HS-27A (cell line): ENCODE results near the gene PLCH2.

Source experiments
- DNase-seq: peaks from one replicate; pipeline ENCODE4 v3.0.0-alpha.2; 2012; ENCODE audit warnings: low read depth, missing footprints

The PLCH2 gene

DNA sequence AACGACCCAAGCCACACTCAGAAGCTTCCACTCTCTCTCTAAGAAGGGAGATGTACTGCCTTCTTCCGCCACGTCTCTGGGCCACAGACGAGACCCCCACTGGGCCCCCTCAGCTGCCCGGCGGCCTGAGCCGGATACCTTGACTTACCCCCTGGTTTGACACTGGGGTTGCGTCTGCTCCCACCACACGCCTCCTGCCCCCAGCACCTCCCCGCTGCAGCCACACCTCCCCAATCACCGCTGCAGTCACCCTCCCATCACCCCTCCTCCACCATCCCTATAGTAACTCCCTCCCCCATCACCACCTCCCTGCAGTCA, 39.6 kb downstream of the PLCH2 start:
- DNase-seq = no peak

DNA sequence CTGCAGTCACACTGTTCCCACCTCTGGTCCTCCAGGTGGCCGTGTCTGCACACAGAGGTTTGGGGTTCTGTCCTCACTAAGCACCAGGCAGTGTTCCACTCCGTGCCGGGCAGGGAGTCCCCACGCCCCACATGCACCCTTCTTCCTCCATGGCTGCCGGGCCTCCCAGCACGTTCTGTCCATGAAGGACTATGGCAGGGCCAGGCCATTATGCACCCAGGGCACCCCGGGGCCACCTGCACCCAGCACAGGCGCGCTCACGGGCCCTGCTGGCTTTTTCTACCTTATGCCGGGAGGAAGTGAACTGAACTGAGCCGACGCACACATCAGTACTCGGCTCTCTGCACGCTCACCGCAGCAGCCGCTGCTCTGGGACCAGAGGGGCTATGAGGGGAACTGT, 40.0 kb downstream of the PLCH2 start:
- DNase-seq = no peak

DNA sequence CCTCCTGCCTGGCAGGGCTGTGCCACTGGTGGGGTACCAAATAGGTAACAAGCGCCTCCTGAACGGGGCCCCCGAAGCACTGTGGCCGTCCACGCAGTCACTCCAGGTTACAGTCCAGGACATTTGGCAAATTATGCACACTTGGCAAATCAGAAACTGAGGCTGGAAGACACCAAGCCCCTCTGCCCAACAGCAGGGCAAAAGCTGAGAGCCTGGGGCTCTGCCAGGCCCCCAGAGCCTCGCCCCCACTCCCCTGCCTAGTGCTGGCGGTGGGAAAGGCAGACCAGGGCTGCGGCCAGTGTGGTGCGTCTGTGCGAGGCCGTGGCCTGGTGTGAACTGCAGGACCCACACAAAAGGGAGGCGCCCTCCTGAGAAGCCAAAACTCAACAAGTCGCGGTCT, 40.9 kb downstream of the PLCH2 start:
- DNase-seq = no peak

DNA sequence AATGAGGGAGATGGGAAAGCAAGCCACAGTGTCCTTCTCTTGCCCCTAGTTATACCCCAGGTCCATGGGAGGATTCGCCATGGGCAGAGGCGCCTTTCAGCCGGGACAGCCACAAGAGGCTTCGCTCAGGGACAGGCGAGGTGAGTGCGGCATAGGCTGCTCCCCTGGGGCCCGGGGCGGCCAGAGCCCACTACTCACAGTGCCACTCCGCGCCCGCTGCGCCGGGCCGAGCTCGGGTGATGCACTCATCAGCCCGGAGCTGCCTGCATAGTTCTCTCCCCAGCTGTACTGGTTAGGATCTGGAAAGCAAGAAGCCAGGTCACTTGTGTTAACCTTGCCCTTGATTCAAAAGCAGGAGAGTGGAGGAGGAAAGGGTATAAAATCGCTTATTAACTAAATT, 41.9 kb downstream of the PLCH2 start:
- no peak for DNase-seq

DNA sequence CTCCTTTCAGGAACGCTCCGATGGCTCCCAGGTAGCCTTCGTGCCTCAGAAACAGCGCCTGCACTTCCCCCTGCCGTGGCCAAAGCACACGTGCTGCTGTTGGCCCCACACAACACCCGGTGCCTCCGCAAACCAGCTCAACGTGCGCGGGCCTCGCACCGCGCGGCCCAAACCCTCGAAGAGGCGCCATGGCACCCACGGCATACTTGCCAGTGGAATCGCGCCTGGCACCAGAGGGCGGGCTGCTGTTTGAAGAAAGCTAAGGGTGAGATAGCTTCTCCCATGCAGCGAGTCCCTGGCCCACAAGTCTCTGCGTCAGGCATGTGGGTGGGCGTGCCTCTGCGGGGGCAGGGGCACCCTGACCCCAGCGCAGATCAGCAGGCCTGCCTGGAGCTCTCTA, 42.4 kb downstream of the PLCH2 start:
- DNase-seq = no peak

DNA sequence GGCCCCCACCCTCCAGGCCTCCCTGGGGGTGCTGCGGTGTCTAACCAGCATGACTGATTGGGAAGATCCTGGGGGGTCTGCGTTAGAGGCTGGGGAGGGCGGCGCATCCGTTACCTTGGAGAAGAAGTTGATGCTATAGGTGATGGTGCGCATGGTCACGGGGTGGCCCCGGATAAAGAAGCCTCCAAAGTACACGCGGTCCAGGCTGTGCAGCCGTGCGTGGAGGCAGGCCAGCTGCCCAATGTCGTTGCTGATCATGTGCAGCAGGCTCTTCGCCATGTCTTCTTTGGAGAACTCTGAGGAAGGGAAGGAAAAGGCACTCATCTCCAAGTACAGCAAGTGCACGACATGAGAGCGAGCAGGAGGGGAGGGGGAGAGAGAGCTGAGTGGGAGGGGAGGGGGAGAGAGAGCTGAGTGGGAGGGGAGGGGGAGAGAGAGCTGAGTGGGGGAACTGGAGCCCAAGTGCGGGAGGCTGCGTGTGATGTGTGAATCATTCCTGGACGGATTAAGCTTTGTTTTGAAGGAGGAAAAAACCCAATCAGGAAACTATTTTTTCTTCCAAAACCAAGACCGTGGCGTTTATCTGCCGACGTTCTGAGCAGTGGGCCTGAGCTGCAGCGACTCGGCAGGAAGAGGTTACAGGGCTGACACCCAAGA, 43.1 kb downstream of the PLCH2 start:
- DNase-seq = no peak

DNA sequence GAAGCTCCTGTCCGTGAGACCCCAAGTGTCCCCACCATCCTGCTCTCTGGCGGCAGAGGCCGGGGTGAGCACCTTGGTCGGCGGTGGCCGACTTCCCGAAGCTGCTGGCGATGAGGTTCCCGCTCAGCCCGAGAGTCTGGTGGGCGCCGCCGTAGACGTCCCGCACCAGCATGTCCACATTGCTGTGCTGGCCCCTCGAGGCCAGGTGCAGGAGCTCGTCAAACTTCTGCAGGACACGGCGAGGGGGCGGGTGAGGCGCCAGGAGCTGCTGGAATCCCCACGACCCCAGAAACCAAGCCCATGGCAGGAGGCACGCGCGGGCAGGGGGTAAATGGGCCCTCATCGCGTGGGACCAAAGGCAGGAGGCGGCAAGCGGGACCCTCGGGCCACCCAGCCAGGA, 43.6 kb downstream of the PLCH2 start:
- DNase-seq = no peak

DNA sequence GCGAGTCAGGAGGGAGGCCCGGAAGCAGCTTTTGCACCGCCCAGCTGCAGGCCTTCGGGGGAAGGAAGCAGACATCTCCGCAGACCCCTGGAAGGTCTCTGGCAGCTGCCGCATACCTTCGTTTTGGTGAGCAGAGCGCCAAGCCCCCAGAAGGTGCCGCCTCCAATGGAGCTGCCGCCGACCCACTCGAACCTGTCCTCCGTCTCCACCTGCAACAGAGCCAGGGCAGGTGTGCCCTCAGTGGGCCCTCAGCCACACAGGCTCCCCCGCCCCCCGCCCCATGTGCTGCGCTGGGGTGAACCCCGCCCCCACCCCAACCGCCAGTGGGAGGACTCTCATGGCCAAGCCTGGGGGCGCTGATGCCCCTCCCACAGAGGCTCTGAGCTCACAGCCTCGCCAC, 44.1 kb downstream of the PLCH2 start:
- DNase-seq = no peak

DNA sequence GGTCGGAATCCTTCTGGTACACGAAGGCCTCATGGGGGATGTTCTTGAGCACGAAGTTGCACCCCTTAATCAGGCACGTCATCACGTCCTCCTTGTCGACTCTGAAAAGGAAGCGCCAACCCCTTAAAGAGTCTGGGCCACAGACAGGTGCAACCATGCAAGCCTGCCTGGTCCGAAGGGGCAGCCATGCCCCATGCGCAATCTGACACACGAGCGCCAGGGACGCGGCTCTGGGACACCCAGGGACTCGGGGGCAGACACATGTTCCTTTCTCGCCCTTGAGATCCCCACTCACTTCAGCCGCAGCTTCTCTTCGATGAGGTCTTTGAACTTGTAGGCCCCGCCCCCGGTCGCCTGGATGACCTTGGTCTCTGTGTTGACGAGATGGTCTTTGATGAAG, 44.7 kb downstream of the PLCH2 start:
- no peak for DNase-seq

DNA sequence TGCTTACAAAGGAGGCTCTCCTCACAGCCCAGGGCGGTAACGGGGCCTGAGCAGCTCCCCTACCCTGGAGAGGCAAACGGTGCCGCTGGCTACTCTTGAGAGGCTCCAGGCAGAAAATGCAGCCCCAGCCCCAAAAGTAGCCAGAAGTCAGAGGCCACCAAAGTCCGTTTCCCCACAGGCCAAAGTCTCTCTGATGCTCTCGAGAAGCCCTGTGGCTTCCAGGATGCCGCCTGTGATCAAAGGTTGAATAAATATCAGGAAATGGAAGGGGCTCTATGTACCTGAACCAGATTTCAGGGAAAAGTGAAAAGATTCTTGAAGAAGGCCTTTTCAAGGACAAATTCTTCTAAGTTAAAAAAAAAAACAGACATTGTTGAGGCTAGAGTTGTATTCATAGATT, 46.1 kb downstream of the PLCH2 start:
- DNase-seq = no peak

DNA sequence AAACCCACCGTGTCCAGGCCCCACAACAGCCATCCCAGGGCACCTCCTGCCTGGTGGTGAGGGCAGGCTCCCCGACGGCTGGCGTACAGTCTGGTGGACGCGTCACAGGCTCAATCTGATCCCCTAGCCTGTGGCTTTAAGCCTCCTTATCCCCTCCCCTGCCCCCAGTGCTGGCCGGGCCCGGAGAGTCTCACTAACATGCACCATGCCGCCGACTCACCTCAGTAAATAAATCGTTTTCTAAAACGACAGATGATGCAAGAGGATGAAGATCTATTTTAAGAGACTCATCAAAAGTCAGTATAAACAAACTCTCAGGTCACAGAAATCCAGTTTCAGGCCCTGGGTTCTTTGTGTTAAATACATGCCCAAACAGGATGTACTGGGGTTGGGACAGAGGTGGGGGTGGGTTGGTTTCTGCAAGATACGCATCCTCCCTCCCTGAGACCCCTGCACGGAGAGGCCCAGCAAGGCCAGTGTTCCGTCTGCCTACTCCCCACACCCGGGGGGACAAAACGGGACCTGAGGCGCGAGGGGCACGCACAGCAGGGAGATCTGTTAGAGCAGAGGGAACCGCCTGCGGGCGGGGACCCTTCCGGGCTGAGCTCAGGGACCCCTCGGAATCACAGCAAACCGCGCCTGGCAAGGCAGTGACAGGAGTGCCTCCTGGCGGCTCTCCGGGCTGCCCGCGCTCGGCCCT, 47.3 kb downstream of the PLCH2 start:
- DNase-seq = no peak

DNA sequence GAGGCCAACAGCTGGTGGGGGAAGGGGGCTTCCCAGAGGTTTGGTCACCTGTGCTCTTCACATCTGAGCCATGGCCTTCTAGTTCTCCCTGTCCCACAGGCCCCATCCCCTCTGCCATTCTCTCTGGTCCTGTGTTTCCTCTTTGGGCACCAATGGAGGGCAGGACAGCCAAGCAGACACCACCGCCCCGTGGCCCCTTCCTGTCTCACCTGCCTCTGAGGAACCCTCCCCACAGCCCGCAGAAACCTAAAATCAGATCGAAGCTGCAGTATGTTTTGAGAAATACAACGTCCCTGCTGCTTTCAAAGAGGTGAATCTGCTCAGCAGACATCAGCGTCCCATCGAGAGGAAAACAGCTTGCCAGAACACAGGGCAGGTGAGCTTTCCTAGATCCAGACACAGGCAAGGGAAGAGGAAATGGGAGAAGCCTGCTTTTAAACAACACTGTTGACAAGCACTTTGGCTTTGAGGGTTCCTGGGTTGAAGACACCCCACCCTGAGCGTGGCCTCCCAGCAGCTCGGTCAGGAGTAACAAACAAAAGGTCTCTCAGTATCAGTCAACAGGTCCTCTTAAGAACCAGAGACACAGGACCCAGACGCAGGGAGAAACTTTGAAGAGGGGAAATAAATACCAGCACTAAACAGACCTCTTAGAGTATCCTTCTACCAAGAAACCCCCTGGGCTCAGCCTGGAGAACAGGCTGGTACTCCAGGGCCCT, 48.0 kb downstream of the PLCH2 start:
- no peak for DNase-seq

DNA sequence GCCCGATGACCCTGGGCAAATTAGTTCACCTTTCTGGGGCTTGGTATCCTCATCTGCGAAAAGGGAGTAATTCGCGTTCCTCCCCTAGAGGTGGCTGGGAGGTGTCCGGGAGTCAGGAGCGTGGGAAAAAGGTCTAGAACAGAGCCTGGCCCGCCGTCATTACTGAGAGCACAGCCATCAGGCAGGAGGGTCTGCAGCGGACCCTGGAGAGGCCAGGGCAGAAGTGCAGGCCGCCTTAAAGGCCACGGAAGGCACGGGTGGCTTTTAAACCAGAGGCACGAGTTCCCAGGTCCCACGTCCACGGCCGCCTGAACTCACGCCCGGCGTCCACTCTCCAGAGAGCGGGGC, 49.5 kb downstream of the PLCH2 start:
- no peak for DNase-seq

DNA sequence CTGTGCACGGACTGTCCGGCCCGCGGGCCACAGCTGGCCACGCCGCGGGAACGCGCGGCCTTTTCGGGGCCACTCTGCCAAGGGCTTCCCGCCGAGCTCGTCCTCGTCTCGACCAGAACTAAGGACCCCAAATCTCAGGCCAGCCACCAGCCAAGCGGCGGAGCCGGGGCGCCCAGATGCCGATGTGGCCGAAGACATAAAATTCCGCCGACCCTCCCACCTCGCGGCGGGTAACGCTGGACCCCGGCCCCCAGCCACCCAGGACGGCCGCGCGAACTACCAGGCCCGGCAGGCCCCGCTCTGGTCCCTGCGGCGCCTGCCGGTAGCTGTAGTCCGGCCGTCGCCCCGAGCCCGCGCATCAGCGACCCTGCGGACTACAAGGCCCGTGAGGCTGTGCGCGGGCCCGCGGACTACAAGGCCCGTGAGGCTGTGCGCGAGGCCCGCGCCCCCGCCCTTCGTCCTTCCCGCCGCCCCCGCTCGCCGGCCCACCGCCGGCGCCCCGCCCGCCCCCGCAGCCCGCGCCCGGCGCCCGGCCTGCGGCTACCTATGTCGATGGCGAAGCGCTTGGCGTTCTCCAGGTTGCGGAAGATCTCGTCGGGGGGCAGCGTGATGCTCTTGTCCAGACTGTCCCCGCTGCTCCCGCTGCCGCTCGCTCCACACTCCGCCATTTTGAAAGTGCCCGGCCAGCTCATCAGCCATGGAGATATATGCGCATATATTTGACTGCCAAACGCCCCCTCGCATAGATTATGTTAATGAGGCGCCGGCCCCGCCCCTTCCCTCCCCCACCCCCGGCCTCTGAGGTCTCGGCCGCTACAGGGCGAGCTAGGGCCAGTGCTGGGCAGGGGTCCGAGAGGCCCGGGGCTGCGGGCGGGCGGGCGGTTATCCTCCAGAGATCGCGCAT, 50.1 kb downstream of the PLCH2 start, which contains the start of gene PANK4:
Gene PANK4, minus strand, starts transcription at position 677 of the 904 bp plus-strand sequence. Its CDS starts 9 bp downstream, at position 668.
- no peak for DNase-seq

DNA sequence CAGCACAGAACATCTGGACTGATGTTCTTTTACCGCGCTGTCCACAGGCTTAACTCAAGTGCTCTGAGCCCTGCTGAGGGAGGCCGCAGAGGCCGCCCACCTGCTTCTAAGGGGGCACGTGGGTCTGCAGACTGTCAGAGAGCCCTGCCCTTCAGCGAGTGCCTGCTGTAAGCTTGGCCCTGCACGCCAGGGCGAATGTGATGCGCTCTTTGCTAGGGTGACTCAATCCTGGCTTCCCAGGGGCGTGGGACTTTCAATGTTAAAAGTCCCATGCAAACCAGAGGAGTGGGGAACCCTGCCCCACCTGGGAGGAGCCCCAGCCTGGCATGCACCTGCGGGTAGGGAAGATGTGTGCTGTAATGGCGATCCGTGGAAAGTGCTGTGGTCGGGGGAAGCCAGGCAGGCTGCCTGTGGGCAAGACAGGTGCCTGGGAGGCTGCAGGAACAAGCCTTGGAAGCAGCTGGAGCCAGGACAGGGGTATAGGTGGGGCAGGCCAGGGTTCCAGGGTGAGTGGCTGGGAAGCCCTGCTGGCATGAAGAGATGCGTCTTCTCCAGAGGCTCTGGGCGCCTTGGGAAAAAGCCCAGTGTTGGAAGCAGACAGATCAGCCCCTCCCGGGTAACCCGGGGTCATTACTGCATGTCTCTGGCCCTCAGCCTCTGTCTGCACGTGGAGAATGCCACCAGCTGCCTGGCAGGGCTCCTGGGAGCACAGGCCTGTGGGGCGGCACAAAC, 50.9 kb downstream of the PLCH2 start:
- no peak for DNase-seq

DNA sequence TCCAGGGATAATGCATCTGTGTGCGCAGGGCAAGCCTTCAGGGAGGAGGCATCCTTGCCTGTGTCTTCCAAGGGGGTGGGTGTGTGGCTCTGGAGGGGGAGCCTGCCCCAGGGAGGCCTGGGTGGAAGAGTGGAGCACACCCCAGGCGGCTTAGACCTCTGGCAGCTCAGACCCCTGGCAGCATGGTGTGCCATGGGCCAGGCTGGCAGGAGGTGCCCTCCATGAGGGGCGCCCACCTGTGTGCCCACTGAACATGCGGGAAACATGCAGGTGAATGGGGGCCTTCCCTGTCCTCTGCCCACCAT, 51.4 kb downstream of the PLCH2 start:
- no peak for DNase-seq

DNA sequence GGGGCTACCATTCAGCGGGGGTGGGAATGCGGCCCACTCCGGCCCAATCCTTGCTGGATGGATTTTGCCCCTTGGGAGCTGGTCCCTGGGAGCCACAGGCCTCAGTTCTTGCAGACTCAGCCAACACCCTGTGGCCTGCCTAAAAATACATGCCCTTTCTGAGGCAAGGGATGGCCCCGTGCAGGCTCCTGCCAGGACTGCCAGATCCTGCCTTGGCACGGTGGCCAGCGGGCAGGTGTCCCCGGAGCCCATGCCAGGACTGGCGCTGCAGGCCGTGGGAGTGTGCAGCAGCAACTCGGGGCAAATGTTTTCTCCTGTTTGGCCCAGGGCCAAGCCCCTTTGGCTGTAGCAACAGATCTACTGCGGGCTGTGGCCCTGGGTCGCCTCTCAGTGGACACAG, 51.9 kb downstream of the PLCH2 start:
- DNase-seq = no peak

DNA sequence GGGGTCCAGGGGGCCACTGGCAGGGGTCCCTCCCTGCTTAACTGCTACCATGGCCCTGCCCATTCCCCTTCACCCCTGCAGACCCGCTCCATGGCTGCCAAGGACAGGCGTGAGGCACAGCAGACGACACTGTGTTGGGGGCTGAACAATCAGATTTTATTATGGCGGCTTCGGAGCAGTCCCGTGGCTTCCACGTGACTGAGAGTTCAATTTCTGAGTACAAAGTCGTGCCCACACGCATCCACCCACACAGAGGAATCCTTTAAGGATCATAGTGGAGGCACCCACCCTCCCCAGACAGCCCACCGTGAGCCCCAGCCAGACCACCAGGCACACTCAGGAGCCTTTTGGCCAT, 52.5 kb downstream of the PLCH2 start:
- no peak for DNase-seq

DNA sequence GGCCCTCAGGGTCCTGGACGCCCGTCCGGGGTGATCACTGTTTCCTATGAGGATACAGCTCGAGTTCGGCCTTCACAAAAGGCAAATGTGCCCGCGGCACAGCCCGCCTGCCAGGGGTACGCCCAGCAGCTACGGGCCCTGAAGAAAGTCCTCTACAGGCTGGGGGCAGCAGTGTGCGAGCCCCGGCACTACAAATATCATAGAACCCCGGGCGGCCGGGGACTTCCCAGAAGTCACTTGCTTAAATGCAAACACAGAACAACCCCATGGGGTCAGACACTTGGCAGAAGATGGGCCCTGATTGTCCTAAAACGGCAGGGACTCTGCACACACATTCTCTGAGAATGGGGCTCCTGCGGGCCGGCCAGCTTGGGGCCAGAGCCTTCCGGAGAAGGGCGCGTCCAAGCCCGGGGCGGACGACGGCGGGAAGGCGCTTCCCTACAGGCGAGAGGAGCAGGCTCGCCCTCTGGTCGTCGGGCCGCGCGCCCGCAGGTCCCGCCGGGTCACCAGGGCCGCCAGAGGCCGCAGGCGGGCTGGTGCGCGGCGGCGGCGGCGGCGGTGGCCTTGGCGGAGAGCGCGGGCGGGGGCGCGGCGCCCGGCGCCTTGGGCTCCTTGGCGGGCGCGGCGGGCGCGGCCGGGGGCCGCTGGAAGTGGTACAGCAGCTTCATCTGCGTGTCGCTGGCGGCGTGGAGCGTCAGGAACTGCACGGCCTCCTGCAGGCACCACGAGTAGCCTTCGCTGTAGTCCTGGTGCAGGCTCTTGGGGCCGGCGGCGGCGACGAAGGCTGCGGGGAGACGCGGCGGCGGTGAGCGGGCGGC, 53.1 kb downstream of the PLCH2 start:
- no peak for DNase-seq

DNA sequence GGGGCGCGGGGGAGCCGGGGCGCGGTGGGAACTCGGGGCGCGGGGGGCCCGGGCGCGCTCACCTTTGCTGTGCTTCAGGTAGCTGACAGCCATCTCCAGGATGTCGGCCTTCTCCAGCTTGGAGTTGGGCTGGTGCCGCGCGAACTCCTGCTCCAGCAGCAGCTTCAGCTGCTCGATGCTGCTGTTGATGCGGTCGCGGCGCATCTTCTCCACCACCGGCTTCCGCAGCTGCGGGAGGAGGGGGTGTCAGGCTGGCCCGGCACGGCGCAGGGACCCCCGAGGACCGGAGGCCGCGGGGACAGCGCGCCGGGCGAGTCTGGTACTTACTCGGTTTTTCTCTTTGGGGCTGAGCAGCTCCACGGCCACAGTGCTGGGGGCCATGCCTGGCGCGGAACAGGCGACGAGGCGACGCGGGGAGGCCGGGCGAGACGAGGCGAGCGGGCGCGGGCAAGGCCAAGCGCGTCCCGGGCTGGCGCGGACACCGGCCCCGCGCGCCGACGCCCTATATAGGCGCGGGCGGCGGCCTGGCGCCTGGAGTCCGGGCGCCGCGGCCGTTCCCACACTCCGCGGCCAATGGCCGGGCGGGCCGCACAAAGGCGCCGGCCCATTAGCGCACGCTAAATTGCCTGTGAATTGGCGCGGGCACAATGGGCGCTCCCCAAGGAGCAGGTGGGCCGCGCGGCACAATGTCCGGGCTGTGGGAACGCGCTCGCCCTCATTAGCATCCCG, 53.9 kb downstream of the PLCH2 start, which contains the start of gene HES5:
Gene HES5, minus strand, starts transcription at position 480 of the 729 bp plus-strand sequence. Its CDS starts 99 bp downstream, at position 381.
- no peak for DNase-seq
